Left lung (tissue), 10 donors: ENCODE measurements around the gene CDS2. TPM values are rescaled to one million over a fixed set of nuclear protein-coding genes. Genes with fewer than 3 reads are reported as not detected.

ENCODE experiments used
- ATAC-seq: fragments of 200-7000 bp; cut with Tn5 transposase; one replicate; pipeline ENCODE4 v1.9.1; 2020; ENCODE audit warnings: moderate library complexity
- DNase-seq, 4 donors: peaks; one replicate each; pipeline ENCODE4 v3.0.0-alpha.2; 2013 to 2020
- H3K27ac ChIP-seq, 2 donors: fragments of 200-600 bp; sonication (generic) in 1 of 2; one replicate each; pipeline versions ENCODE4 v1.5.0 to v1.8.0; 2020 to 2021
- H3K27me3 ChIP-seq, 2 donors: fragments of 200-600 bp; sonication (generic) in 1 of 2; one replicate each; pipeline versions ENCODE4 v1.5.0 to v1.8.0; 2020 to 2021
- H3K36me3 ChIP-seq, 2 donors: fragments of 200-600 bp; sonication (generic) in 1 of 2; one replicate each; pipeline versions ENCODE4 v1.5.0 to v1.8.0; 2020 to 2021
- H3K4me1 ChIP-seq, 2 donors: fragments of 200-600 bp; one replicate each; pipeline ENCODE4 v1.8.0; 2021
- H3K4me3 ChIP-seq, 2 donors: fragments of 200-600 bp; sonication (generic) in 1 of 2; one replicate each; pipeline versions ENCODE4 v1.5.0 to v1.8.0; 2020 to 2021; ENCODE audit warnings: mild to moderate bottlenecking in 1 of 2
- H3K9me3 ChIP-seq, 2 donors: fragments of 200-600 bp; sonication (generic) in 1 of 2; one replicate each; pipeline versions ENCODE4 v1.5.0 to v1.8.0; 2020 to 2021
- CTCF ChIP-seq, 2 donors: fragments of 200-600 bp; sonication (generic) in 1 of 2; IDR thresholded peaks; one replicate each; pipeline versions ENCODE4 v1.5.0 to v1.8.0; 2021; ENCODE audit warnings: antibody characterized with exemption in 2 of 2
- intact Hi-C, 2 donors: fragments of 100-400 bp; cut with DNase I; formaldehyde crosslinking; loops; one replicate each; pipeline versions ENCODE4 v1.11.2 to v1.14.2; 2022
- polyA plus RNA-seq, 6 donors: library from polyadenylated mRNA; unstranded; fragments of 120-200 nt; gene quantifications; one replicate each; pipeline ENCODE4 v1.2.1, GENCODE V29; 2013; ENCODE audit not compliant: insufficient read length in 6 of 6
- total RNA-seq, 2 donors: library from RNA; stranded (reverse); fragmentation: NEBNext Ultra II Directional; extraction: Animal tissue kit (Norgen Biotek cat#: 25700); gene quantifications; one replicate each; pipeline ENCODE4 v1.2.1, GENCODE V29; 2021
- donor health status: DM: no; HTN: yes; CAD: no.
- donor health status: DM: no; HTN: no; CAD: no.

CDS2 gene
- total and polyA plus RNA-seq, 8 donors, result 26.7 to 61.0 (median 30.4) TPM

GRCh38 chr20:5085380-5085779 is 41.4 kb upstream of the CDS2 start:
- no peak for TF ChIP-seq CTCF (IDR thresholded peaks at IDR 0.05)
- DNase-seq (peak in 2 of 4 donors; percentile 42 to 82), ATAC-seq (peak; percentile 28)
- Histone ChIP-seq H3K27me3 (no peaks in the 10 kb centered on the region), H3K4me1 (peaks cover 0 to 59% of the 10 kb centered on the region in 2 donors), H3K9me3 (no peaks in the 10 kb centered on the region), H3K36me3 (no peaks in the 10 kb centered on the region), H3K27ac (peak overlapping the region in 1 of 2 donors; percentile 80), H3K4me3 (no peak overlapping the region)
- intact Hi-C loops, result no loop called here

GRCh38 chr20:5088688-5089087 is 38.1 kb upstream of the CDS2 start:
- intact Hi-C loops, result no loop called here

GRCh38 chr20:5090191-5090590 is 36.6 kb upstream of the CDS2 start:
- intact Hi-C loops, result no loop called here
- Histone ChIP-seq H3K4me1 (peaks cover 0 to 35% of the 10 kb centered on the region in 2 donors), H3K27me3 (no peaks in the 10 kb centered on the region), H3K27ac (peak overlapping the region; percentile 83 to 87), H3K4me3 (no peak overlapping the region), H3K36me3 (peaks cover 0 to 5% of the 10 kb centered on the region in 2 donors), H3K9me3 (no peaks in the 10 kb centered on the region)
- ATAC-seq, result peak; percentile 85
- no peak for TF ChIP-seq CTCF (IDR thresholded peaks at IDR 0.05)
- DNase-seq, result peak in 1 of 4 donors; percentile 53

More at GRCh38 chr20:5088688-5089087, 38.1 kb upstream of the CDS2 start:
- DNase-seq (no peak), ATAC-seq (no peak)
- no peak for TF ChIP-seq CTCF (IDR thresholded peaks at IDR 0.05)
- Histone ChIP-seq H3K27ac (no peak overlapping the region), H3K36me3 (peaks cover 0 to 4% of the 10 kb centered on the region in 2 donors), H3K4me1 (peaks cover 0 to 43% of the 10 kb centered on the region in 2 donors), H3K27me3 (no peaks in the 10 kb centered on the region), H3K4me3 (no peak overlapping the region), H3K9me3 (no peaks in the 10 kb centered on the region)

GRCh38 chr20:5091902-5092301 is 34.9 kb upstream of the CDS2 start:
- intact Hi-C loops, result no loop called here
- Histone ChIP-seq H3K27me3 (no peaks in the 10 kb centered on the region), H3K36me3 (peaks cover 0 to 12% of the 10 kb centered on the region in 2 donors), H3K9me3 (no peaks in the 10 kb centered on the region), H3K4me3 (no peak overlapping the region), H3K27ac (no peak overlapping the region), H3K4me1 (peaks cover 0 to 28% of the 10 kb centered on the region in 2 donors)
- DNase-seq, result no peak
- no peak for TF ChIP-seq CTCF (IDR thresholded peaks at IDR 0.05)
- no peak for ATAC-seq

GRCh38 chr20:5092765-5093339 is 34.0 kb upstream of the CDS2 start:
- no peaks in the 10 kb centered on the region for H3K27me3 ChIP-seq

More at GRCh38 chr20:5092765-5093339, 34.0 kb upstream of the CDS2 start:
- Histone ChIP-seq H3K4me1 (peaks cover 0 to 28% of the 10 kb centered on the region in 2 donors), H3K4me3 (no peak overlapping the region), H3K36me3 (peaks cover 0 to 18% of the 10 kb centered on the region in 2 donors), H3K9me3 (no peaks in the 10 kb centered on the region), H3K27ac (no peak overlapping the region)
- DNase-seq (no peak), ATAC-seq (no peak)
- TF ChIP-seq CTCF (IDR thresholded peaks at IDR 0.05), result no peak
- intact Hi-C loops, result no loop called here
